Natural killer cell (primary cell): ENCODE data around the gene ZNF425. TPM values are rescaled to one million over a fixed set of nuclear protein-coding genes. Genes with fewer than 3 reads are reported as not detected.

Experiments used
- ATAC-seq, 3 donors: fragments of 150-1000 bp in 2 of 3; fragments of 200-7000 bp in 1 of 3; cut with Tn5 transposase; 1 replicate in 1 of 3; 2 replicates in 2 of 3; pipeline ENCODE4 v1.10.0; 2021; ENCODE audit warnings: mild to moderate bottlenecking in 2 of 3, moderate library complexity in 2 of 3
- DNase-seq, 2 donors: peaks; one replicate each; pipeline versions ENCODE4 v3.0.0 to v3.0.0-alpha.2; 2013 to 2021; ENCODE audit warnings: mixed read lengths in 1 of 2
- H3K27ac ChIP-seq: one replicate; pipeline ENCODE4 v1.5.1; 2013; ENCODE audit warnings: mild to moderate bottlenecking, low read length
- H3K27me3 ChIP-seq: one replicate; pipeline ENCODE4 v1.6.1; 2013; ENCODE audit warnings: low read length; ENCODE audit not compliant: control insufficient read depth, insufficient read depth
- H3K36me3 ChIP-seq: one replicate; pipeline ENCODE4 v1.6.1; 2013; ENCODE audit warnings: low read length; ENCODE audit not compliant: control insufficient read depth, insufficient read depth
- H3K4me1 ChIP-seq: one replicate; pipeline ENCODE4 v1.6.1; 2013; ENCODE audit warnings: low read length; ENCODE audit not compliant: control insufficient read depth, insufficient read depth
- H3K4me3 ChIP-seq: one replicate; pipeline ENCODE4 v1.5.1; 2013; ENCODE audit warnings: low read length
- H3K9me3 ChIP-seq: one replicate; pipeline ENCODE4 v1.6.1; 2013; ENCODE audit warnings: low read length; ENCODE audit not compliant: control insufficient read depth, insufficient read depth
- H3K27ac Mint-ChIP-seq, 2 donors: one replicate each; pipeline ENCODE4 v1.8.0; 2022; ENCODE audit warnings: mild to moderate bottlenecking in 2 of 2, mixed read lengths in 2 of 2, moderate library complexity in 1 of 2
- H3K27me3 Mint-ChIP-seq, 2 donors: one replicate each; pipeline ENCODE4 v1.8.0; 2022; ENCODE audit warnings: low read depth in 2 of 2, mixed read lengths in 2 of 2
- H3K36me3 Mint-ChIP-seq: one replicate; pipeline ENCODE4 v1.8.0; 2022; ENCODE audit warnings: mixed read lengths
- H3K4me1 Mint-ChIP-seq, 2 donors: one replicate each; pipeline ENCODE4 v1.8.0; 2022; ENCODE audit warnings: mixed read lengths in 2 of 2
- H3K4me3 Mint-ChIP-seq: one replicate; pipeline ENCODE4 v1.8.0; 2022; ENCODE audit warnings: mild to moderate bottlenecking, moderate library complexity, mixed read lengths
- H3K9me3 Mint-ChIP-seq, 2 donors: one replicate each; pipeline ENCODE4 v1.8.0; 2022; ENCODE audit warnings: mixed read lengths in 2 of 2
- WGBS: methylation state at CpG from one replicate; pipeline ENCODE4 v1.1.7; 2013; ENCODE audit warnings: missing lambda C conversion rate; ENCODE audit not compliant: insufficient coverage; 5-methylcytosine and 5-hydroxymethylcytosine counted together
- intact Hi-C: fragments of 100-400 bp; cut with micrococcal nuclease; formaldehyde crosslinking; loops from one replicate; pipeline ENCODE4 v1.14.2; 2022
- total RNA-seq, 4 donors: library from RNA; stranded (reverse); fragments of 120-200 nt in 1 of 4; gene quantifications; one replicate each; pipeline versions ENCODE4 v1.2.3 to v1.2.4, GENCODE V29; 2013 to 2022
- TF ChIP-seq, protein P1 (sequence below): fragments of 200-600 bp; IDR thresholded peaks from one replicate; pipeline ENCODE4 v1.8.0; 2022; ENCODE audit warnings: antibody characterized with exemption

ZNF425 gene
- total RNA-seq, 3 donors from 2014 or later (not counting 1 experiment from before 2014, with no cell fraction given) = 1.2 to 1.7 (median 1.4) TPM

DNA sequence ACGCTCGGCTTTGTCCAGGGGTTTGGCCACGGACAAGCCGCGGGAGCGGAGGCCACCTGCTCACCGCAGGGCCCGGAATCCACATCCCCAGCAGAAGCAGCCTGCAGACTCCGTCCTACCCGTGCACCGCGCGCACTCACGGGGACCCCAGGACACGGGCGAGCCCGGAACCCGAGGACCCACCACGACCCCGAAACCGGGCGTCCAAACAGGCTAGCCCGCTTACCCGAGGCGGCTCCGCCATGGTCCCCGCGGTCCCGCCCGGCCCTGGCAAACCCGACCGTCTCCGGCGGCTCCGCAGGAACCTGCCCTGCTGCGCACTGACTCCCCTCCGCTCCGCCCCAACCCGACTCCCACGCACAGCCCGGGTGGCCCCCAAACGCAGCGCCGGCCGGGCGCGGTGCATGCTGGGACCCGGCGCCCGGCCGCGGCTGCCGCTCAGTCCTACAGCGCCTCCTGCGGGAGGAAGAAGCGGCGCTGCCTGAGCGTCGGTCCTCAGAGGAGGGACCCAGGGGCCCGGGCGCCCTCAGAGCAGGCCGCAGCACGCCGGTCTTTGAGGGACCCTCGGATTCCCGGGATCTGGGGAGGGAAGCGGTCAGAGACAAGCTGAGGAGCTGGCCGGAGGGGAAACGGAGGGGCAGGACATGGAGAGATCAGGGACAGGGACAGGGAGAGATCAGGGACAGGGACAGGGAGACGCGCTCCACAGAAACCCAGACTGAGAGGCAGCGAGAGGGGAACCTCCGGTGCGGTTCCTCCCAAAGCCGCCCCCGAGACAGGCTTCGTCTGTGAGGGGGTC is 35.5 kb downstream of the ZNF425 start, which contains the start of gene ZNF786:
ZNF786 (minus strand) TSS at position 322 of the 799 bp plus-strand sequence; CDS start at position 244, 78 bp downstream.
- Mint-ChIP-seq H3K4me3 (peak within 1 kb of the TSS; percentile 99), H3K27me3 (no peaks in the 10 kb centered on the region), H3K4me1 (peaks cover 39 to 47% of the 10 kb centered on the region in 2 donors), H3K9me3 (no peaks in the 10 kb centered on the region), H3K27ac (peak within 1 kb of the TSS; percentile 95 to 97), H3K36me3 (no peaks in the 10 kb centered on the region)
- H3K27ac ChIP-seq = peak within 1 kb of the TSS; percentile 81
- WGBS = under 1% methylated on average over 77 of the region's 77 CpGs
- TF ChIP-seq, protein P1, sequence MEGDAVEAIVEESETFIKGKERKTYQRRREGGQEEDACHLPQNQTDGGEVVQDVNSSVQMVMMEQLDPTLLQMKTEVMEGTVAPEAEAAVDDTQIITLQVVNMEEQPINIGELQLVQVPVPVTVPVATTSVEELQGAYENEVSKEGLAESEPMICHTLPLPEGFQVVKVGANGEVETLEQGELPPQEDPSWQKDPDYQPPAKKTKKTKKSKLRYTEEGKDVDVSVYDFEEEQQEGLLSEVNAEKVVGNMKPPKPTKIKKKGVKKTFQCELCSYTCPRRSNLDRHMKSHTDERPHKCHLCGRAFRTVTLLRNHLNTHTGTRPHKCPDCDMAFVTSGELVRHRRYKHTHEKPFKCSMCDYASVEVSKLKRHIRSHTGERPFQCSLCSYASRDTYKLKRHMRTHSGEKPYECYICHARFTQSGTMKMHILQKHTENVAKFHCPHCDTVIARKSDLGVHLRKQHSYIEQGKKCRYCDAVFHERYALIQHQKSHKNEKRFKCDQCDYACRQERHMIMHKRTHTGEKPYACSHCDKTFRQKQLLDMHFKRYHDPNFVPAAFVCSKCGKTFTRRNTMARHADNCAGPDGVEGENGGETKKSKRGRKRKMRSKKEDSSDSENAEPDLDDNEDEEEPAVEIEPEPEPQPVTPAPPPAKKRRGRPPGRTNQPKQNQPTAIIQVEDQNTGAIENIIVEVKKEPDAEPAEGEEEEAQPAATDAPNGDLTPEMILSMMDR = peak; percentile 90
- ATAC-seq (peak; percentile 83 to 96 (median 85)), DNase-seq (peak; percentile 88 to 97)
- no peaks in the 10 kb centered on the region for H3K9me3 ChIP-seq
- intact Hi-C loops = loop anchor here (1.0 to 10.0 kb wide), 7 partner anchors 26 to 206 kb away; partner anchors contain the start of genes EZH2, PDIA4, ZNF398 and ZNF425
- no peaks in the 10 kb centered on the region for H3K36me3 ChIP-seq
- peaks cover 37% of the 10 kb centered on the region for H3K4me1 ChIP-seq
- peak within 1 kb of the TSS; percentile 98 for H3K4me3 ChIP-seq
- no peaks in the 10 kb centered on the region for H3K27me3 ChIP-seq

DNA sequence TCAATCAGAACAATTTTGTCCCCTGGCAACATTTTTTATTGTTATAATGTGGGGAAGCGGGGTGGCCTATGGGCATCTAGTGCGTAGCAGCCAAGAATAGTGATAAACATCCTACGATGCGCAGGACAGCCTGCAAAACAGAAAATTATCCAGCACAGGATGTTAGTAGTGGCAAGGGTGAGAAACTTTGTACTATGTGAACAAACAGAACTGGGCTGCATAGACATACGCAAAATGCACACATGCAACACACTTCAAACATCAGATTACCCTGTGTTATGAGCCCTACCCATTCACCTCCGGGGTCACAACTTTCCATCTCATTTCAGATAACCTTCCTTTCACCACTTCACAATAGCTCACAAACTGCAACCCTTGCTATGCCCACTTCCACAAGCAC is 38.7 kb downstream of the ZNF425 start:
- no peaks in the 10 kb centered on the region for H3K36me3 ChIP-seq
- Mint-ChIP-seq H3K36me3 (peaks cover 8% of the 10 kb centered on the region), H3K4me3 (peak overlapping the region; percentile 18), H3K27ac (peak overlapping the region; percentile 39 to 56), H3K27me3 (no peaks in the 10 kb centered on the region), H3K4me1 (peaks cover 45 to 47% of the 10 kb centered on the region in 2 donors), H3K9me3 (no peaks in the 10 kb centered on the region)
- H3K4me3 ChIP-seq = no peak overlapping the region
- WGBS = 69% methylated on average over 6 of the region's 6 CpGs
- intact Hi-C loops = no loop called here
- peak; percentile 7 to 31 (median 14) for ATAC-seq
- H3K27me3 ChIP-seq = no peaks in the 10 kb centered on the region
- no peaks in the 10 kb centered on the region for H3K9me3 ChIP-seq
- peak in 1 of 2 donors; percentile 33 for DNase-seq
- peak overlapping the region; percentile 28 for H3K27ac ChIP-seq
- H3K4me1 ChIP-seq = peaks cover 36% of the 10 kb centered on the region
- TF ChIP-seq, protein P1 = no peak

DNA sequence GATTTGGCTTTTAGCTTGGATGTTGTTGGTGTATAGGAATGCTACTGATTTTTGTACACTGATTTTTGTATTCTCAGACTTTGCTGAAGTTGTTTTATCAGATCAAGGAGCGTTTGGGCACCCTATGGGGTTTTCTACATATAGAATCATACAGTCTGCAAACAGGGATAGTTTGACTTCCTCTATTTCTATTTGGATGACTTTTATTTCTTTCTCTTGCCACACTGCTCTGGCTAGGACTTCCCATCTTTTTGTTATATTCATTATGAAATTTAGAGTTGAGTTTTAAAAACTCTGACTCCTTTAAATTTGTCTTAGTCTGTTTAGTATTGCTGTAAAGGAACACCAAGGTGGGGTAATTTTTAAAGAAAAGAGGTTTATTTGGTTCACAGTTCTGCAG is 40.3 kb downstream of the ZNF425 start:
- Mint-ChIP-seq H3K27ac (peak overlapping the region; percentile 56 to 72), H3K36me3 (peaks cover 8% of the 10 kb centered on the region), H3K4me3 (no peak overlapping the region), H3K9me3 (no peaks in the 10 kb centered on the region), H3K4me1 (peaks cover 36 to 38% of the 10 kb centered on the region in 2 donors), H3K27me3 (no peaks in the 10 kb centered on the region)
- Histone ChIP-seq H3K27ac (no peak overlapping the region), H3K9me3 (no peaks in the 10 kb centered on the region), H3K4me1 (peaks cover 26% of the 10 kb centered on the region), H3K4me3 (no peak overlapping the region), H3K36me3 (no peaks in the 10 kb centered on the region), H3K27me3 (no peaks in the 10 kb centered on the region)
- intact Hi-C loops = no loop called here
- ATAC-seq = no peak
- no CpG with 5 or more reads among the region's 1 CpG for WGBS
- no peak for DNase-seq
- TF ChIP-seq, protein P1 = no peak
